CD4-positive, alpha-beta T cell (primary cell): ENCODE measurements around the gene ESR1. TPM values are rescaled to one million over a fixed set of nuclear protein-coding genes. Genes with fewer than 3 reads are reported as not detected.

Experiments used
- ATAC-seq: fragments of 200-7000 bp; cut with Tn5 transposase; one replicate; pipeline ENCODE4 v1.10.0; 2022; ENCODE audit warnings: mild to moderate bottlenecking; ENCODE audit not compliant: poor library complexity
- CTCF ChIA-PET: fragments of 350-600 bp; sonication (Branson Sonifier 250); formaldehyde crosslinking; loops from one replicate; lab custom pipeline; 2021; ENCODE audit warnings: antibody characterized with exemption, inconsistent platforms; lab: Charles Lee
- POLR2A ChIA-PET: fragments of 350-600 bp; sonication (Branson Sonifier 250); formaldehyde crosslinking; loops from one replicate; lab custom pipeline; 2021; ENCODE audit warnings: antibody characterized with exemption, inconsistent platforms; lab: Charles Lee
- DNase-seq, 14 experiments: peaks; one replicate each; pipeline ENCODE4 v3.0.0-alpha.2; 2013 to 2020; ENCODE audit warnings: mixed read lengths in 2 of 14
- H3K27ac ChIP-seq, 2 donors: one replicate each; pipeline versions ENCODE4 v1.5.1 to v1.7.0; 2013; ENCODE audit warnings: low read length in 2 of 2, low read depth in 1 of 2, mild to moderate bottlenecking in 1 of 2
- H3K27me3 ChIP-seq, 2 experiments: 1 replicate in 1 of 2; 2 replicates in 1 of 2; pipeline versions ENCODE4 v1.6.1 to v1.7.0; 2013; ENCODE audit warnings: low read length in 2 of 2, control low read depth in 1 of 2, mild to moderate bottlenecking in 1 of 2, moderate library complexity in 1 of 2; ENCODE audit not compliant: insufficient read depth in 2 of 2, control insufficient read depth in 1 of 2
- H3K36me3 ChIP-seq: one replicate; pipeline ENCODE4 v1.6.1; 2013; ENCODE audit warnings: low read length, control low read depth; ENCODE audit not compliant: insufficient read depth
- H3K4me1 ChIP-seq: one replicate; pipeline ENCODE4 v1.6.1; 2013; ENCODE audit warnings: low read length, control low read depth; ENCODE audit not compliant: insufficient read depth
- H3K4me3 ChIP-seq: one replicate; pipeline ENCODE4 v1.5.1; 2013; ENCODE audit warnings: mild to moderate bottlenecking, low read length, moderate library complexity
- H3K9me3 ChIP-seq, 2 experiments: 1 replicate in 1 of 2; 2 replicates in 1 of 2; pipeline versions ENCODE4 v1.6.1 to v1.7.0; 2013; ENCODE audit warnings: low read length in 2 of 2, mild to moderate bottlenecking in 2 of 2, control low read depth in 1 of 2, moderate library complexity in 1 of 2; ENCODE audit not compliant: control insufficient read depth in 1 of 2, insufficient read depth in 1 of 2
- H3K27ac Mint-ChIP-seq: one replicate; pipeline ENCODE4 v1.8.0; 2020; ENCODE audit warnings: mixed read lengths
- H3K27me3 Mint-ChIP-seq: one replicate; pipeline ENCODE4 v1.8.0; 2021; ENCODE audit warnings: mixed read lengths
- H3K36me3 Mint-ChIP-seq: one replicate; pipeline ENCODE4 v1.8.0; 2021; ENCODE audit warnings: low read depth, mixed read lengths
- H3K4me1 Mint-ChIP-seq: one replicate; pipeline ENCODE4 v1.8.0; 2021; ENCODE audit warnings: low read depth, mixed read lengths
- H3K4me3 Mint-ChIP-seq: one replicate; pipeline ENCODE4 v1.8.0; 2020; ENCODE audit warnings: mild to moderate bottlenecking, mixed read lengths
- H3K9me3 Mint-ChIP-seq: one replicate; pipeline ENCODE4 v1.8.0; 2020; ENCODE audit warnings: mixed read lengths
- intact Hi-C, 2 experiments: fragments of 100-400 bp; cut with DNase I in 1 of 2; cut with micrococcal nuclease in 1 of 2; formaldehyde crosslinking; loops; one replicate each; pipeline versions ENCODE4 v1.15.1 to v1.9.0; 2023 to 2025; cut with DNase I, micrococcal nuclease
- total RNA-seq, 174 experiments: library from RNA in 2 of 174; stranded (reverse) in 2 of 174; gene quantifications; one replicate each; pipeline ENCODE4 v1.2.3 and lab custom pipeline; 2021 to 2026
- TF ChIP-seq, protein P1 (sequence below): fragments of 200-600 bp; IDR thresholded peaks from one replicate; pipeline ENCODE4 v1.8.0; 2022; ENCODE audit warnings: antibody characterized with exemption, mild to moderate bottlenecking

ESR1 gene
- total RNA-seq, 2 experiments from 2014 or later: 2.6 to 2.8 TPM

DNA sequence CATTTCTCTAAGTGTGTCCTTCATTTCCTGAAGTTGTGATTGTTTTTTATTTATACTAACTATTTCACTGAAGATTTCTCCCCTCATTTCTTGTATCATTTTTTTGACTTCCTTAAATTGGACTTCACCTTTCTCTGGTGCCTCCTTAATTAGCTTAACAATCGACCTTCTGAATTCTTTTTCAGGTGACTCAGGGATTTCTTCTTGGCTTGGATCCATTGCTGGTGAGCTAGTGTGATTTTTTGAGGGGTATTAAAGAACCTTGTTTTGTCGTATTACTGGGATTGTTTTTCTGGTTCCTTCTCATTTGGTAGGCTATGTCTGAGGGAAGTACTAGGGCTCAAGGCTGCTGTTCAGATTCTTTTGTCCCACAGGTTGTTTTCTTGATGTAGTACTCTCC is 92.8 kb downstream of the ESR1 start:
- H3K36me3 ChIP-seq: no peaks in the 10 kb centered on the region
- H3K36me3 Mint-ChIP-seq: peaks cover 24% of the 10 kb centered on the region
- ChIA-PET CTCF (no interaction called here), POLR2A (no interaction called here)
- H3K9me3 Mint-ChIP-seq: peaks cover 7% of the 10 kb centered on the region
- no peak overlapping the region for H3K4me3 ChIP-seq
- H3K27me3 ChIP-seq: no peaks in the 10 kb centered on the region
- no peaks in the 10 kb centered on the region for H3K4me1 Mint-ChIP-seq
- H3K9me3 ChIP-seq: peaks cover 0 to 10% of the 10 kb centered on the region in 2 experiments
- ATAC-seq (no peak), DNase-seq (no peak)
- TF ChIP-seq, protein P1, sequence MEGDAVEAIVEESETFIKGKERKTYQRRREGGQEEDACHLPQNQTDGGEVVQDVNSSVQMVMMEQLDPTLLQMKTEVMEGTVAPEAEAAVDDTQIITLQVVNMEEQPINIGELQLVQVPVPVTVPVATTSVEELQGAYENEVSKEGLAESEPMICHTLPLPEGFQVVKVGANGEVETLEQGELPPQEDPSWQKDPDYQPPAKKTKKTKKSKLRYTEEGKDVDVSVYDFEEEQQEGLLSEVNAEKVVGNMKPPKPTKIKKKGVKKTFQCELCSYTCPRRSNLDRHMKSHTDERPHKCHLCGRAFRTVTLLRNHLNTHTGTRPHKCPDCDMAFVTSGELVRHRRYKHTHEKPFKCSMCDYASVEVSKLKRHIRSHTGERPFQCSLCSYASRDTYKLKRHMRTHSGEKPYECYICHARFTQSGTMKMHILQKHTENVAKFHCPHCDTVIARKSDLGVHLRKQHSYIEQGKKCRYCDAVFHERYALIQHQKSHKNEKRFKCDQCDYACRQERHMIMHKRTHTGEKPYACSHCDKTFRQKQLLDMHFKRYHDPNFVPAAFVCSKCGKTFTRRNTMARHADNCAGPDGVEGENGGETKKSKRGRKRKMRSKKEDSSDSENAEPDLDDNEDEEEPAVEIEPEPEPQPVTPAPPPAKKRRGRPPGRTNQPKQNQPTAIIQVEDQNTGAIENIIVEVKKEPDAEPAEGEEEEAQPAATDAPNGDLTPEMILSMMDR: no peak
- no peak overlapping the region for H3K27ac ChIP-seq
- intact Hi-C loops: no loop called here
- no peak overlapping the region for H3K4me3 Mint-ChIP-seq
- no peaks in the 10 kb centered on the region for H3K27me3 Mint-ChIP-seq
- no peaks in the 10 kb centered on the region for H3K4me1 ChIP-seq
- no peak overlapping the region for H3K27ac Mint-ChIP-seq

DNA sequence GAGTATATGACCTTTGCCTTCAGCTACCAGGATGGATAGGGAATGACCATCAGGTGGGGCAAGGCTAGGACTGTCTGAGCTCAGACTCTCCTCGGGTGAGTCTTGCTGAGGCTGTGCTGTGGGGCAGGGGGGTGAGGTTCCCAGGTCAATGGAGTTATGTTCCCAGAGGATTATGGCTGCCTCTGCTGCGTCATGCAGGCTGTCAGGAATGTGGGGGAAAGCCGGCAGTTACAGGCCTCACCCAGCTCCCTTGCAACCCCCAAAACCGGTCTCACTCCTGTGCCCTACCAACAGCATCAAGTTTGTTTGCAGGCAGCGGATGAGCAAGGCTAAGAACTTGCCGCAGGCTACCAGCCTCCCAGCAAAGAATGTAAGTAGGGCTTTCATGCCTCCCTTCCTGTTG is 93.5 kb downstream of the ESR1 start:
- ChIA-PET POLR2A (no interaction called here), CTCF (no interaction called here)
- H3K27ac ChIP-seq: no peak overlapping the region
- H3K4me3 Mint-ChIP-seq: no peak overlapping the region
- ATAC-seq: no peak
- no peaks in the 10 kb centered on the region for H3K4me1 ChIP-seq
- no peaks in the 10 kb centered on the region for H3K27me3 ChIP-seq
- DNase-seq: no peak
- no peaks in the 10 kb centered on the region for H3K4me1 Mint-ChIP-seq
- H3K9me3 Mint-ChIP-seq: peaks cover 7% of the 10 kb centered on the region
- H3K9me3 ChIP-seq: peaks cover 0 to 10% of the 10 kb centered on the region in 2 experiments
- no peak overlapping the region for H3K4me3 ChIP-seq
- TF ChIP-seq, protein P1: no peak
- peaks cover 24% of the 10 kb centered on the region for H3K36me3 Mint-ChIP-seq
- intact Hi-C loops: no loop called here
- H3K27ac Mint-ChIP-seq: no peak overlapping the region
- H3K36me3 ChIP-seq: no peaks in the 10 kb centered on the region
- no peaks in the 10 kb centered on the region for H3K27me3 Mint-ChIP-seq

DNA sequence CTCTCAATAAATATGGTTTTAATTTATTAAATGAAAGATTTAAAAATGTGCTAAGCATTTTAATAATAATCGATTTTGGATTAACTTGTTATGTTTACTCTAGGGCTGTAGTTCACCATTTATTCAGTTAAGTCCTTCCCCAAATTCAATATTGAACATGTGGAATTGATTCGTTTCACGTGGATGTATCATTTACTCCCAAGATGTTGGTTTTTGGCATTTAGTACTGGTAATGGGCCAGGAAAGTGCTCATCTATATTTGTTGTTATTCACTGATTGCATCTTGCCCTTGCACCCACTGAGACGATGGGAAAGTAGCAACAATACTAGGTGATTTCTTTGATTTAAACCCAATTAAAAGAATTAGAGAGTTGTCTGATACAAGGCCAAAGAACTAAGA is 97.1 kb downstream of the ESR1 start:
- no peak overlapping the region for H3K27ac ChIP-seq
- no peak for DNase-seq
- no peaks in the 10 kb centered on the region for H3K9me3 ChIP-seq
- TF ChIP-seq, protein P1: no peak
- no peaks in the 10 kb centered on the region for H3K27me3 Mint-ChIP-seq
- ATAC-seq: no peak
- no peaks in the 10 kb centered on the region for H3K4me1 ChIP-seq
- H3K36me3 Mint-ChIP-seq: peaks cover 13% of the 10 kb centered on the region
- peaks cover 2% of the 10 kb centered on the region for H3K9me3 Mint-ChIP-seq
- no peaks in the 10 kb centered on the region for H3K27me3 ChIP-seq
- ChIA-PET POLR2A (no interaction called here), CTCF (no interaction called here)
- no peaks in the 10 kb centered on the region for H3K4me1 Mint-ChIP-seq
- intact Hi-C loops: no loop called here
- no peaks in the 10 kb centered on the region for H3K36me3 ChIP-seq
- H3K27ac Mint-ChIP-seq: no peak overlapping the region
- H3K4me3 Mint-ChIP-seq: no peak overlapping the region
- H3K4me3 ChIP-seq: no peak overlapping the region
